Adrenal gland (tissue), 12 donors: ENCODE results near the gene ERC1. TPM values are rescaled to one million over a fixed set of nuclear protein-coding genes. Genes with fewer than 3 reads are reported as not detected.

ENCODE experiments used
- DNase-seq, 7 donors: peaks; one replicate each; pipeline ENCODE4 v3.0.0-alpha.2; 2019 to 2020
- H3K27ac ChIP-seq, 5 donors: fragments of 200-600 bp; sonication (generic) in 4 of 5; 1 replicate in 3 of 5; 2 replicates in 2 of 5; pipeline versions ENCODE4 v1.5.1 to v1.8.0; 2016 to 2020; ENCODE audit warnings: mild to moderate bottlenecking in 1 of 5
- H3K27me3 ChIP-seq: fragments of 200-600 bp; 2 replicates; pipeline ENCODE4 v1.8.0; 2021
- H3K36me3 ChIP-seq, 2 donors: fragments of 200-600 bp; replicated peaks in 1 of 2; 1 replicate in 1 of 2; 2 replicates in 1 of 2; pipeline versions ENCODE4 v1.5.1 to v1.8.0; 2018 to 2022
- H3K4me1 ChIP-seq, 2 donors: fragments of 200-600 bp; replicated peaks in 1 of 2; 1 replicate in 1 of 2; 2 replicates in 1 of 2; pipeline versions ENCODE4 v1.5.1 to v1.8.0; 2018 to 2021
- H3K4me3 ChIP-seq, 4 donors: fragments of 200-600 bp; sonication (generic) in 3 of 4; one replicate each; pipeline ENCODE4 v1.5.1; 2016 to 2018
- H3K9me3 ChIP-seq, 3 donors: fragments of 200-600 bp; sonication (generic) in 1 of 3; replicated peaks in 1 of 3; 1 replicate in 2 of 3; 2 replicates in 1 of 3; pipeline versions ENCODE4 v1.5.1 to v1.8.0; 2016 to 2021
- POLR2A ChIP-seq, 2 donors: fragments of 450-650 bp; IDR thresholded peaks; one replicate each; pipeline ENCODE4 v1.6.1; 2017; ENCODE audit warnings: antibody characterized with exemption in 2 of 2, mild to moderate bottlenecking in 2 of 2, moderate library complexity in 1 of 2
- WGBS, 4 donors: extraction: QIAGEN DNeasy Blood & Tissue Kit in 2 of 4; methylation state at CpG; one replicate each; pipeline versions ENCODE4 v1.1.5 to v1.1.7; 2013 to 2017; 5-methylcytosine and 5-hydroxymethylcytosine counted together
- intact Hi-C, 2 donors: fragments of 100-400 bp; cut with DNase I; formaldehyde crosslinking; loops; one replicate each; pipeline versions ENCODE4 v1.14.1 to v1.15.0; 2022 to 2023
- polyA plus RNA-seq, 3 donors: library from polyadenylated mRNA; stranded (reverse); fragments of 200-250 nt in 2 of 3; fragments of 350-450 nt in 1 of 3; fragmentation: Illumina TruSeq in 1 of 3; extraction: RNeasy Lipid Tissue Mini Kit (QIAGEN cat#74804) in 1 of 3; gene quantifications; one replicate each; pipeline ENCODE4 v1.2.3, GENCODE V29; 2013 to 2014
- total RNA-seq, 9 donors: library from RNA; depleted of rRNA in 4 of 9; stranded (reverse); fragments of >200 nt in 4 of 9; fragments of 120-200 nt in 1 of 9; fragmentation: NEBNext Ultra II Directional in 1 of 9; extraction: Animal tissue kit (Norgen Biotek cat#: 25700) in 1 of 9; gene quantifications; one replicate each; pipeline versions ENCODE4 v1.1.0 to v1.2.4, GENCODE V29; 2013 to 2023
- TF ChIP-seq, protein P1 (sequence below), 6 experiments: fragments of 450-650 bp in 4 of 6; fragments of 200-600 bp in 2 of 6; sonication (generic) in 1 of 6; IDR thresholded peaks; 1 replicate in 5 of 6; 2 replicates in 1 of 6; pipeline versions ENCODE4 v1.5.1 to v1.8.0; 2016 to 2021; ENCODE audit warnings: antibody characterized with exemption in 6 of 6, mild to moderate bottlenecking in 2 of 6, moderate library complexity in 1 of 6
- donor health status: healthy with polysubstance abuse.
- donor health status: Bipolar disorder and iron deficiency.
- donor health status: DM: yes; HTN: yes; CAD: no.
- donor health status: DM: no; HTN: no; CAD: no.
- donor health status: DM: no; HTN: no; CAD: no.
- donor health status: DM: yes; HTN: yes; CAD: no.

ERC1 gene
- total and polyA plus RNA-seq, 12 donors, result 4.1 to 79.5 (median 40.2) TPM

DNA sequence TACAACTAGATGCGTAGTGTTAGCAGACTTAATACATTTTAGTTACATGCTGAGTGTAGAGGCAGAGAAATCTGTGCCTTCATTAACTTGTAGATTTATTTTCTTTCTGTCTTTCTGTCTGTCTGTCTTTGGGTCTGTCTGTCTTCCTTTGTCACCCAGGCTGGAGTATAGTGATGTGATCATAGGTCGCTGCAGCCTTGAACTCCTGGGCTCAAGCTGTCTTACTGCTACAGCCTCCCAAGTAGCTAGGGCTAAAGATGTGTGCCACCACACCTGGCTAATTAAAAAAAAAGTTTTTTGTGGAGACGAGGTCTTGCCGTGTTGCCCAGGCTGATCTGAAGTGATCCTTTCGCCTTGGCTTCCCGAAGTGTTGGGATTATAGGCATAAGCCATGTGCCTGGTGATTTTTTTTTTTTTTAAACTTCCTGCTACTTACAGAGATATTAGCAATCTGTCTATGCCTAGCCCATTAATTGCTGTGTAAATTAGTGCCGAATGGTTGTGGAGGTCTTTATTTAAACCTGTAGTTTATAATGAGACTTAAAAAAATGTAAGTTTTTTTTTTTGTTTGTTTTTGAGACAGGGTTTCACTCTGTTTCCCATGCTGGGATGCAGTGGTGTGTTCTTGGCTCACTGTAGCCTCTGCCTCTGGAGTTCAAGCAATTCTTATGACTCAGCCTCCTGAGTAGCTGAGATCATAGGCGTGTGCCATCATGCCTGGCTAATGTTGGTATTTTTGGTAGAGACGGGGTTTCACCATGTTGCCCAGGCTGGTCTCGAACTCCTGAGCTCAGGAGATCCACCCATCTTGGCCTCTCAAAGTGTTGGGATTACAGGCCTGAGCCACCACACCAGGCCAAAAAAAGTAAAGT lies 22.8 kb downstream of the ERC1 start:
- 59 to 65% (median 62%) methylated on average over 10 of the region's 10 CpGs for WGBS, 4 donors
- no peak for TF ChIP-seq POLR2A (IDR thresholded peaks at IDR 0.05)
- TF ChIP-seq, protein P1, sequence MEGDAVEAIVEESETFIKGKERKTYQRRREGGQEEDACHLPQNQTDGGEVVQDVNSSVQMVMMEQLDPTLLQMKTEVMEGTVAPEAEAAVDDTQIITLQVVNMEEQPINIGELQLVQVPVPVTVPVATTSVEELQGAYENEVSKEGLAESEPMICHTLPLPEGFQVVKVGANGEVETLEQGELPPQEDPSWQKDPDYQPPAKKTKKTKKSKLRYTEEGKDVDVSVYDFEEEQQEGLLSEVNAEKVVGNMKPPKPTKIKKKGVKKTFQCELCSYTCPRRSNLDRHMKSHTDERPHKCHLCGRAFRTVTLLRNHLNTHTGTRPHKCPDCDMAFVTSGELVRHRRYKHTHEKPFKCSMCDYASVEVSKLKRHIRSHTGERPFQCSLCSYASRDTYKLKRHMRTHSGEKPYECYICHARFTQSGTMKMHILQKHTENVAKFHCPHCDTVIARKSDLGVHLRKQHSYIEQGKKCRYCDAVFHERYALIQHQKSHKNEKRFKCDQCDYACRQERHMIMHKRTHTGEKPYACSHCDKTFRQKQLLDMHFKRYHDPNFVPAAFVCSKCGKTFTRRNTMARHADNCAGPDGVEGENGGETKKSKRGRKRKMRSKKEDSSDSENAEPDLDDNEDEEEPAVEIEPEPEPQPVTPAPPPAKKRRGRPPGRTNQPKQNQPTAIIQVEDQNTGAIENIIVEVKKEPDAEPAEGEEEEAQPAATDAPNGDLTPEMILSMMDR (IDR thresholded peaks at IDR 0.05), result no peak
- Histone ChIP-seq H3K4me3 (no peak overlapping the region), H3K27ac (peak overlapping the region; percentile 6 to 80 (median 48)), H3K4me1 (peaks cover 14 to 21% of the 10 kb centered on the region in 2 donors), H3K9me3 (no peaks in the 10 kb centered on the region), H3K36me3 (no peaks in the 10 kb centered on the region), H3K27me3 (no peaks in the 10 kb centered on the region)
- peak in 6 of 7 donors; percentile 43 to 68 (median 62) for DNase-seq
- intact Hi-C loops, result no loop called here

DNA sequence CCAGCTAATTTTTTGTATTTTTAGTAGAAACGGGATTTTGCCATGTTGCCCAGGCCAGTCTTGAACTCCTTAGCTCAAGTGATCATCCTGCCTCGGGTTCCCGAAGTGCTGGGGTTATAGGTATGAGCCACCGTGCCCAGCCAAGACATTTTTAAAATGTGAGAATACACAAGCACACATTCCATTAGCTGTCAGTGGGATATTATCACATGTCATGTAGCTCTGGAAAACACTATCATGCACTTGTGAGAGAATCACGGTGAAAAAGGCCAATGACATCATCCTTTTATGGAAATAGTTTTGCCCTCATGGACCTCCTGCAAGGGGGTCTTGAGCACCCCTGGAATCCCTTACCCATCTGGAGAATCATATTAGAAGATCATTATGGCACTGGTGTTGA lies 28.3 kb downstream of the ERC1 start:
- intact Hi-C loops, result no loop called here
- Histone ChIP-seq H3K9me3 (no peaks in the 10 kb centered on the region), H3K27ac (no peak overlapping the region), H3K4me3 (no peak overlapping the region), H3K36me3 (no peaks in the 10 kb centered on the region), H3K27me3 (no peaks in the 10 kb centered on the region), H3K4me1 (no peaks in the 10 kb centered on the region)
- 87 to 95% (median 89%) methylated on average over 5 of the region's 5 CpGs for WGBS, 4 donors
- TF ChIP-seq POLR2A (IDR thresholded peaks at IDR 0.05), result no peak
- TF ChIP-seq, protein P1 (IDR thresholded peaks at IDR 0.05), result no peak
- no peak for DNase-seq

DNA sequence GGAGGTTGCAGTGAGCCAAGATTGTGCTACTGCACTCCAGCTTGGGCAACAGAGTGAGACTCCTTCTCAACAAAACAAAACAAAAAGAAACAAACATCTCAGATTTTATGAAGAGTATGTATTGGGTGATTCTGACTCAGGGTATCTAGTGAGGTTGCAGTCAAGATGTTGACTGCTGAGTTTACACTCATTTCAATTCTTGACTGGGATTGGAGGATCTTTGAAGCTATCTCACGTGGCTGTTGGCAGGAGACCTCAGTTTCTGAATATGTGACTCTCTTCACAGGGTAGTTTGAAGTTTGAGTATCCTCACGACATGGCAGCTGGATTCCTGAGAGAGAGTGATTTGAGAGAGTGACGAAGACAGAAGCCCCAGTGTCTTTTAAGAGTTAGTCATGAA lies 29.4 kb downstream of the ERC1 start:
- Histone ChIP-seq H3K27ac (no peak overlapping the region), H3K4me1 (no peaks in the 10 kb centered on the region), H3K9me3 (no peaks in the 10 kb centered on the region), H3K36me3 (no peaks in the 10 kb centered on the region), H3K4me3 (no peak overlapping the region), H3K27me3 (no peaks in the 10 kb centered on the region)
- WGBS, 4 donors, result 90 to 98% (median 97%) methylated on average over 3 of the region's 3 CpGs
- intact Hi-C loops, result no loop called here
- DNase-seq, result no peak
- TF ChIP-seq, protein P1 (IDR thresholded peaks at IDR 0.05), result no peak
- TF ChIP-seq POLR2A (IDR thresholded peaks at IDR 0.05), result no peak

DNA sequence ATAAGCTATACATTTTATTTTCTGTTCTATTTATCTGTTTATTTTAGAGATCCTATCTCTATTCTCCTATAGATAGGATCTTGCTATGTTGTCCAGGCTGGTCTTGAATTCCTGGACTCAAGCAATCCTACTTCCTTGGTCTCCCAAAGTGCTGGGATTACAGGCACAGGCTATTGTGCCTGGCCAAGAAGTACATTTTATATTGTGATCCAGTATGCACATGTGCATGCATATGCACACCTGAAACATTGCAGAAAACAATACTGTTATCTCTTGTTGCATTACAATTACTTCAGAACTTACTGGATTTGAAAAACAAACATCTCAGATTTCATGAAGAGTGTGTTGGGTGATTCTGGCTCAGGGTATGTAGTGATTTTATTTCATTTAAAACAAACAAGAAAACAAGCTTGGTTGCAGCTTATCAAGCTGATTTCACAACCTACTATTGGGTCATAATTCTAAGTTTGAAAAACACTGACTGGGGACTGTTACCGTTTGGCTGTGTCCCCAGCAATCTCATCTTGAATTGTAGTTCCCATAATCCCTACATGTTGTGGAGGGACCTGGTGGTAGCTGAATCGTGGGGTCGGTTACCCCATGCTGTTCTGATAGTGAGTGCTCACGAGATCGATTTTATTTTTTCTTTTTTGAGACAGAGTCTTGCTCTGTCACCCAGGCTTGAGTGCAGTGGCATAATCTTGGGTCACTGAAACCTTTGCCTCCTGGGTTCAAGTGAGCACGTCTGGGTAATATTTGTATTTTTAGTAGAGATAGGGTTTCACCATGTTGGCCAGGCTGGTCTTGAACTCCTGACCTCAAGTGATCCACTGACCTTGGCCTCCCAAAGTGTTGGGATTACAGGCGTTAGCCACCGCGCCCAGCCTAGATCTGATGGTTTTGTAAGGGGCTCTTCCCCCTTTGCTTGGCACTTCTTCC lies 31.3 kb downstream of the ERC1 start:
- no peak for TF ChIP-seq POLR2A (IDR thresholded peaks at IDR 0.05)
- TF ChIP-seq, protein P1 (IDR thresholded peaks at IDR 0.05), result no peak
- Histone ChIP-seq H3K4me1 (no peaks in the 10 kb centered on the region), H3K9me3 (no peaks in the 10 kb centered on the region), H3K27me3 (no peaks in the 10 kb centered on the region), H3K36me3 (no peaks in the 10 kb centered on the region), H3K4me3 (no peak overlapping the region), H3K27ac (peak overlapping the region in 1 of 5 donors; percentile 7)
- WGBS, 4 donors, result 79 to 92% (median 87%) methylated on average over 8 to 9 of the region's 9 CpGs
- DNase-seq, result no peak
- intact Hi-C loops, result no loop called here
